ENCODE measurements around the gene BCL11B.

Gene BCL11B

DNA sequence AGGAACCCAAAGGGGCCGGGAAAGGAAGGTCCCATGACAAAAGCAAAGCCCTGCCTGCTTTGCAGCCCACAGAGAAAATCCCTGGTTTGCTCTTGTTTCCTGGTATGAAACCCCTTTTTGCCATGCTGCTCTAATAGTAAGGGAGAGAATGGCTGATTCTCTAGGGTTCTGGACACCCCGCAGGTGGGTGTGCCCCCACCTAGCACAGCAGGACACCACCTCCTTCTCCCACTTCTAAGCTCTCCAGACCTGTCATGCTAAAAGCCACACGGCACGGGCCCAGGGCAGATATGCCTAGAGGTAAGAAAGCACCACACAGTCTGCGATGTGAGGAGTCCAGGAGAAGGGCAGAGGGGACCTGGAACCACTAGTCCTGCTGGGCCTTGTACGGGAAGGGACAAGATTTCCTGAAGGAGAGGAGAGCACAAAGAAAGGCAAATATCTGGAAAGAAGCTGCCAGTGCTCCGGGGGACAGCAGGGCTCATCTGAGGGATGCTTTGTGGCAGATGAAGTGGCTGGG, 113.3 kb downstream of the BCL11B start:
- DNase-seq (ENCODE audit: low spot score): no peak

DNA sequence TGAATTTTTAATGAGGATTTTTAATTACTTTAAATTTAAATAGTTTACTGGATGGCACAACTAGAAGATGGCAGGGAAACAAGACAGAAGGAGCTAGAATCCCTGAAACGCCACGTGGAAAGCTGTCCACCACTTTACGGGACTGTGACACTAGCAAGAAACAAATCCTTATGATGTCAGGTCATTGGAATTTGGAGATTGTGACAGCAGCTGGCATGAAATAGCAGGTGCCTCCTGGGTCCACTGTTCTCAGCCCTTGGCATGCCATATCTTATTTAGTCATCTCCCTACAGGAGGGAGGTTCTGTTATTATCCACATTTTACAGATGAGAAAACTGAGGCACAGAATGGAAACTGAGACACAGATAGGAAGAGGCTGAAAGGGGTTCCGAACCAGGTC, 113.8 kb downstream of the BCL11B start:
- no peak for DNase-seq (ENCODE audit: low spot score)

DNA sequence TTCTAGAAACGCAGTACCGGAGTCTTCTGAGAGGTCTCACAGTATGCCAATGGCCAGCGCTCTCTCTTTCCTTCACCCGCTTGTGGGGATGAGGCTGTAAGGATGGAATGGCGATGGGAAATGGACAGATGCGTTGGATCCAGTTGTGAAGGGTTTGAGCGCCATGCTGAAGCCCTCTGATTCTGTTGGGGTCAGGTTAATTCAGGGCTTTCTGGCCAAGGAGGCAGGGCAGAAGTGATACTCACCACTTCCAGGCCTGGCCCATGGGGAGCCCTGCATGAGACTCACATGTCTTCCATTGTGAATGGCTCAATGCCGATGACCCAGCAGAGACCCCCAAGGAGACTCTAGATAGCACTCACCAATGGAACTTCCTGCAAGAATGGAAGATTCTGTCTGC, 114.3 kb downstream of the BCL11B start:
- DNase-seq (ENCODE audit: low spot score): no peak

DNA sequence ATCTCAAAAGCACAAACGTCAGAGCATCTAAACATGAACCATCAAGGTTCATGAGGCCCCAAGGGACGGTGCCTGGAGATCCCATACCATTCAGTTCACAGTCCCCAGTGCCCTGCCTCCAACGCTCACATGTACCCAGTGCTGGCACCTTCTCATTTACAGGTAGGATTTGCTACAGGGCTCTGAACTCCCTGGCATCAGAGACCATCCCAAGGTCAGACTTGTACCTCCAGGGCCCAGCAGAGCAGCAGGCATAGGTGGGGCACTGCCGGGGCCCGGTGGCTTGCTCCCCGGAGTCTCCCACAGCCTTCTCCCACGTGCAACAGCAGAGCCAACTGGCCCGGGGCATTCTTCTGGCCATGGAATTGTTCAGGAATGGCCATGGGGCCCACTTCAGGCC, 114.8 kb downstream of the BCL11B start:
- DNase-seq (ENCODE audit: low spot score): no peak

DNA sequence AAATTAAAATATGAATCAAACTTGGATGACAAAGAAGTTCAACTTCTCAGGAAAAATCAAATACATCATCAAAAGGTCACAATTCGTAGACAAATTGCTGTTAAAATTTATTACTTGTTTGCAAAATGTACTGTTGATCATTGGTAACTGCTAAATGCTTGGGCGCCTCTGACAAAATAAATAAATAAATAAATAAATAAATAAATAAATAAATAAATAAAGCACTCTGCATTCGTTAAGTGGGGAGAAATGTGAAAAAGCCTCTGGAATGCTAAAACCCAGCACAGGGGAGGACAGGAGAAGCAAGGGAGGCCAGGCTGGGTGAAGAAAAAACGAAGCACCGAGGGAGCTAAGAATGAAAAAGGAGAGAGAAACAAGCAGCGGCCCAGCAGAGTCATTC, 115.2 kb downstream of the BCL11B start:
- no peak for DNase-seq (ENCODE audit: low spot score)

DNA sequence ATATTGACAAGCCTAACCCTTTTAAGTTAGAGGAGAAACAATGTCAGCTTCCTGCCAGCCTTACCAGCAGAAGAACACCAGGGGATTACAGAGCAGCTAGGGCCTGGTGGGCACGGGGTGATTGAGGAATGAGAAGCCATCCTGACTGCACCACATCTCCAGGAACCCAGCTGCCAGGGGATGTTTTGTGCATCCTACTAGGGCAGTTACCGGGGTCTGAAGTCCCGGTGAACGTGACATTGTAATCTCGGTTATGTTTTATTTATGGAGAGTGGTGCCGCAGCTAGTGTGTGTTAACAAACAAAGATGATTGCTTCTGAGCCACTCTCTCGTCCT, 115.9 kb downstream of the BCL11B start:
- no peak for DNase-seq (ENCODE audit: low spot score)

DNA sequence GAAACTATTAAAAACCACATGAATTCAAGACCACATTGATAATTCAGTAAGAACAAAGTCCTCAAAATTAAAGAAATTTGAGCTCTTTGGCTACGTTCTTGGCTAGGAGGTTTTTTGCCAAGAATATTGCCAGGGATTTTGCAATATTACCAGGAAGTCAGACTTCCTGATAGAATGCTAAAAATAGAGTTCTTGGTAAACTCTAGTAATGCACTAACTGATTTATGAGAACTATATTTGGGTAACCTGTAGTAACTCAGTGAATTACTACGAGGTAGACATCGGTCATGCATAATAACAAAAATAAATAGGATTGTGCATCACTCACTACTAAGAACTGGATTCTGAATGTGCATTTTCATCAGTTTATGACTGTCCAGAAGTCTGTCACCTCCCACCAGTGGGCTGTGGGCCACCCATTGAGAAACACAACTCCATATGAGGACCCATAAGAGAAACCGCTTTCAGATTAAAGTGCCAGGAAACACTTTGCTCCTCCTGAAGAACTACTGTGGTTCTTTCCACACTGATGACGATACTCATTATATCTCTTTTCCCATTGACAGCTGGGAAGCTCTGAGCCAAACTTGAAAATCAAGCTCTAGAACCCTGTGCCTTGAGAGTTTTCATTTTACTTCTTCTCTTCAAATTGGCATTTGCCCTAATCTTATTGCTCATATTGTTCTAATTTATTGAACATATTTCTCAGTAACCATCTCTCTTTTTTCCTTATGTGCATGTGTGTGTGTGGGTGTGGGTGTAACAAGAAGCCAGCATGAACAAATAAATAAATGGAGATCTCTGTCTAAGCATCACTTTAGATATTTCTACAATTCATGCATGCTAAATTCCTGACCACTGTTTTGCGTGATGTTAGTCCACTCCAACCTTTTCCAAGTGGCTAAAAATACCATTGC, 116.6 kb downstream of the BCL11B start:
- no peak for DNase-seq (ENCODE audit: low spot score)

DNA sequence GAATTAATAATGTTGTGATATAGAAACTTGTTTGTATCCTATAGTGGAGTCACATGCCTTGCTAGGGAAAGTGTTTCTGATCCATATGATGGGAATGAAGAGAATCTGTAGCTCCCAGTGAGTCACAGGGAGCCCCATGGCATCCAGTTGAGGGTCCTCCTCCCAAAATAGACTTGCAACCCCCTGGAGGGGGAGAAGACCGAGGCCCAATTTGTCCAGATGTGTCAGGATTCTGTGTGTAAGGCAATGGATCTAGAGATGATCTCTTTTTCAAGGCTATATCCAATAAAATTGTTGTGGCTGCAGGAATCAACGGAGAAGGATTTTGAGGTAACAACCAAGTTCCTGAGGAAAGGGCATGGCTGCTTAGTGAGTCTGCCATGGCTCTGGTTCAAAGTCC, 121.8 kb downstream of the BCL11B start:
- DNase-seq (ENCODE audit: low spot score): no peak

DNA sequence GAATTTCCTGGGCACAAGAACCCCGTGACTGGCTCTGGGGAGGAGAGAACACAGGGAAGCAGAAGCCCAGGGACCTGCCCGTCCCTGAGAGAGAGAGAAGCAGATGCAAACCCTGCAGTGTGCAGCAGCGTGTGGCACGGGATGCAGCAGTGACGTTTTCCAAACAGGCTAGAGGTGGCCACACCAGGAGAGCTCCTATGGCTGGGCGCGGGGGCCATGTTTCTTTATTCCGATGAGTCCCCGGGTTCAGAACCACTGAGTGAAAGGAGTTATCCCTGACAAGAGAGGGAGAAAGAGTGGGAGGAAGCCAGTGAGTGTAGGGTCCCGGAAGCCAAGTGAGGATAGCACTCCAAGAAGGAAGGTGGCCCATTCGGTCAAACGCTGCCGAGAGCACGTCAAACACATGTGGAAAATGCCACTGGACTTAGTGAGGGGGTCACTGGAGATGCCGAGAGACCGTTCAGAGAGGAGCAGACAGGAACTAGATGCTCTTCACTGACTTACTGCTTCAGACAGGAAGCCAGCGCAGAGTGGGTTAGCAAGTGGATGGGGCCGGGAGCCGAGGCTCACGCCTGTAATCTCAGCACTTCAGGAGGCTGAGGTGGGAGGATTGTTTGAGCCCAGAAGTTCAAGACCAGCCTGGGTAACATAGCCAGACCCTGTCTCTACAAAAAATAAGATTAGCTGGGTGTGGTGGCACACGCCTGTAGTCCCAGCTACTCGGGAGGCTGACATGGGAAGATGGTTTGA, 123.0 kb downstream of the BCL11B start:
- DNase-seq (ENCODE audit: low spot score): no peak

DNA sequence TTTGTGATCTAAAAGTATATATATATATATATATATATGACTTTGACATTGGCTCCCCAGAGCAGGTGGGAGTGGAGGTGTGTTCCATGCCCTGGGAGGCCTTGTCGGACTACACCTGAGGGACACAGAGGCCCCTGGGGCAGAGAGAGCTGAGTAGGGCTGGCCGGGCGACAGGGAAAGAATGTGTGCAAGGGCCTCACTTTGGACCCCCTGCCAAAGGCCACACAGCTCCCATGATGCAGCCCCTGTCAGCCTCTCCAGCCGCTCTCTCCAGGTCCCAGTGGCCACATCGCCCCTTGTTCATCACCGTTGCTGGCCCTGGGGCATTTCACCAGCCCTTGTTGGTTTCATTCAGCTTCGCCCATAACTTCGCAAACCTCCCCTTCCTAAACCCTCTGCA, 123.9 kb downstream of the BCL11B start:
- no peak for DNase-seq (ENCODE audit: low spot score)

DNA sequence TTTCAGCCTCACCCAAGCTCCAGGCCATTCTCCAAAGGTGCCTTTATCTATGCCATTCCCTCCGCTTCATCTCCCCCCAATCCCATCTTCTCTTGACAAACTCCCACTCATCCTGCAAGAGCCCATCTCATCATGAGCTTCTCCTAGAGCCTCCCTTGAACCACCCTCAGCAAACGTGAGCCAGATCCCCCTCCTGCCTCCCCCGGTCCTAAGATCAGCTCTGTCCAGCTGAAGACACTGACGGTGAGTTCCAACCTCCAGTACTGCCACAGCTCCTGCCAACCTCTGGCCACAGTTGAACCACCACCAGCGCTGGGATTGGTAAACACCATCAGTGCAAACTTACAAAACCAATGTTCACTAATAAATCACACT, 124.6 kb downstream of the BCL11B start:
- DNase-seq (ENCODE audit: low spot score): no peak

DNA sequence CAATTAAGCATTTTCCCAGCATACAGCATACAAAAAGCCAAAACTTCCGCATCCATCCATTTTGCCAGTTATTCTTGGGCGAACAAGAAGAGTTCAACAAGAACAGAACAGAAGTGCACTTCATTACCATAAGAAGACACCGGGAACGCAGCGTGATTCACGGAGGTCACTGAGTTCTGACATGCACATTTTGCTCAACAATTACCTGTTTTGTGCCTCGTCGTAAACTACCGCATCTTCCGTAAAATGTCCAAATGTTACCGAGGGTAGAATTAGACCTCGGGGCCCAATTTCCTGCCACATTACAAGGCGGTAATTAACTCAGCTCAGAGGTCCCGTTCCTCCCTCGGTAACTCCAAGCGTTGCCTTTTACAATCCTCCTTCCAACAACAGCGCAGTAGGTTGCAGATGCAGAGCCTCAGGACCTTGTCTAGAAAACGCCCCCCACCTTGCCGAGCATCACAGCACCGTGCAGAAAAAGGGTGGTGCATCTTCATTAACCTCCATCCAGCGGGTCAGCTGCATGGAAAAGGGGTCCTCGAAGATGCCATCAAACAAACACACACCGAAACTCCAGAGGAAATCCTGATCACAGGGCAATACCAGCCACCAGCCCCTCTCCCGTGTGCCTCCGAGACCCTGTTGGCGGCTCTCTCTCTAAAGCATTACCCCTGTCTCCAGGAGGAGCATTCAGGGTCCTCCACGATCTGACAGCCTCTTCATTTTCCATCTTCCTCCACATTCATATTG, 125.2 kb downstream of the BCL11B start:
- DNase-seq (ENCODE audit: low spot score): no peak

DNA sequence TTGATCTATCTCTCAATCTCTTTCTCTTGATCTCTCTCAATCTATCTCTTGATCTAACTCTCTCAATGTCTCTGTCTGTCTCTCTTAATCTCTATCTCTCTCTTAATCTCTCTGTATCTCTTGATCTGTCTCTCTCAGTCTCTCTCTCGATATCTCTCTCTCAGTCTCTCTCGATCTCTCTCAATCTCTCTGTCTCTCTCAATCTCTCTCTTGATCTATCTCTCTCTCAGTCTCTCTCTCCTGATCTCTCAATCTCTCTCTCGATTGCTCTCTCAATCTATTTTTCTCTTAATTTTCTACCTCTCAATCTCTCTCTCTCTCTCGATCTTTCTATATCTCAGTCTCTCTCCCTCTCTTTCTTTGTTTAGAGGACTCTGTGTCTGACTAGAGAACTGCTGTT, 126.7 kb downstream of the BCL11B start:
- no peak for DNase-seq (ENCODE audit: low spot score)

DNA sequence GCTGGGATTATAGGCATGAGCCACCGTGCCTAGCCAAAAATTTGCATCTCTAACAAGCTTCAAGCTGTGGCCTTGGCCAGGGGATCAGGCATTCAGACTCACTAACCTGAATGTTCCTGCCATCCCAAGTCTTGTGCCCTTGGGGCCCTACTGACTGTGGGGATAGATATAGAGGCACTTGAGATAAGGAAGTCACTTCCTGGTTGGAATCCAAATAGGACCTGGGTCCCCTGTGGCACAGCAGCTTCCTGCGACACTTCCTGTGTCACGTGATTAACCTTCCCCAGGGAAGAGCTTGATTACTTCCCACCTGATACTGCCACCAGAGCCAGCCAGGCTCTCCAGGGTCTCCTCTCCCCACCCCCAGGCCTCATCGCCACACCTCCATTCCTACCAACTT, 128.2 kb downstream of the BCL11B start:
- DNase-seq (ENCODE audit: low spot score): peak; percentile 56

DNA sequence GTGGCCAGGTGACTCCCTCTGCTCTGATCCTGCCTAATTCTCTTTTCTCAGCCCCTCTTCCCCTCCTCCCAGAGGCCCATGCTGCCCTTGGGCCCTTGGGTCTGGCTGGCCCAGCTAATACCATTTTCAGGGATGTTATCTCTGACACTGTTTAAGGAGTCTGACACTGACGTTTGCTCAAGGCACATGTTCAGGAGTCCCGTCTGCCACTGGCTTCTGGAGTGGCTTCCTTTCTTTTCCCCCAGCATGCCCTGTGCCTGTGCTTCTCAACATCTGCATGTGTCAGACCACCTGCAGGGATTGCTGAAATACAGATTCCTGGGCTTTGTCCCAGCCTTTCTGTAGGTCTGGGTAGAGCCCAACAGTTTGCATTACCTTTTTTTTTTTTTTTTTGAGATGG, 128.9 kb downstream of the BCL11B start:
- DNase-seq (ENCODE audit: low spot score): no peak

DNA sequence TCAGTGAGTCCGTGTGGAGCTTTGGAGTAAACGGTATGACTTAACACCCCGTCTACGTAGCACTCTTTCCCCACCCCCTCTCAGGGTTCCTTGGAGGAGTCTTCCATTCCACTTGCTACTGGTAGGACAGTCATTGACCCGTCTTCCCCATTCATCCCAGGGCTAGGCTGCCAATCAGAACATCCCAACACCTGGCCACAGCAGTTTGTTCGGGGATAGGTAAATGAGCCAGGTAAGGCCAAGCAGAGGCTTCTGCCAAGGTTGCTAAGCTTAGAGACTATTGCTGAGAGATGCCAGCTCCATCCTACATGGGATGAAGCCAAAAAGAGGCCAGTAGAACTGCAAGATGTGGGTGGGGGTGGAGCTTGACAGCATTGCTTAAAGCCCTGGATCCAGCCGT, 130.8 kb downstream of the BCL11B start:
- no peak for DNase-seq (ENCODE audit: low spot score)

DNA sequence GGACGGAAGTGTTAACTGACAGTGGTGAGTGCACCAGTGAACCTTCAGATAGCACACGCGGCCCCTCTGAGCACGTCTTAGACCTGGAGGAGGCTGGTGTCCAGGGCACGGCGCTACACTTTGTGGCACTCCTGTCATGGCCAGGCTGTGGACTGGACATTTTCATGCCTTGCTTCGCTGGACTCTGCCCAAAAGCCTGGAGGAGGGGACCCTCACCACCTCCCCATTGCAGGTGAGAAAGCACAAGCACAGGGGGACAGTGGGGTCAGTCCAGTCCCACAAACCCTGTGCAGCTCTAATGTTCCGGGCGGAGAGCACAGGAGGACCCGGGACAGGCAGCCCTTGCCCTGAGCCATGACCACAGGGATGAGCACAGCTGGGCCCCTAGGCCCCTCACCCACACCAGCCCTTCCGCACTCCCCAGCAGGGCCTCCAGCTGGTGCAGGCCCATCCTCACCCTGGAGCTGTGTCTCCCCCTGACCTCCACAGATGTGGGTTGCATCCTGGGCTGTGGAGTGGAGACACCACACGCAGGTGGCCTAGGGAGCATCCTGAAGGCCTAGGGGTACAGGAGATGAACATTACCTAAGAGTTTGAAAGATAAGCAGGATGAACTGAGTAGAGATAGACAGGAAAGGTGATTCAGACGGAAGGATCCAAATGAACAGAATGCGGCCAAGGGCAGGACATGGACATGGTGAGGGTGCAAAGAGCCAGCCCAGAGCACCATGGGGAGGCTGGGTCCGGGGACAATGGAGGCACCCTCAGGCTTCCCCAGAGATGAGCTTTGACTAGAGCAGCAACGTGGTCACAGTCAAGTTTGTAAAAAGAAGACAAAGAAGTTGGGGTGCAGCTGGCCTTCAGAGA, 132.8 kb downstream of the BCL11B start:
- DNase-seq (ENCODE audit: low spot score): no peak

DNA sequence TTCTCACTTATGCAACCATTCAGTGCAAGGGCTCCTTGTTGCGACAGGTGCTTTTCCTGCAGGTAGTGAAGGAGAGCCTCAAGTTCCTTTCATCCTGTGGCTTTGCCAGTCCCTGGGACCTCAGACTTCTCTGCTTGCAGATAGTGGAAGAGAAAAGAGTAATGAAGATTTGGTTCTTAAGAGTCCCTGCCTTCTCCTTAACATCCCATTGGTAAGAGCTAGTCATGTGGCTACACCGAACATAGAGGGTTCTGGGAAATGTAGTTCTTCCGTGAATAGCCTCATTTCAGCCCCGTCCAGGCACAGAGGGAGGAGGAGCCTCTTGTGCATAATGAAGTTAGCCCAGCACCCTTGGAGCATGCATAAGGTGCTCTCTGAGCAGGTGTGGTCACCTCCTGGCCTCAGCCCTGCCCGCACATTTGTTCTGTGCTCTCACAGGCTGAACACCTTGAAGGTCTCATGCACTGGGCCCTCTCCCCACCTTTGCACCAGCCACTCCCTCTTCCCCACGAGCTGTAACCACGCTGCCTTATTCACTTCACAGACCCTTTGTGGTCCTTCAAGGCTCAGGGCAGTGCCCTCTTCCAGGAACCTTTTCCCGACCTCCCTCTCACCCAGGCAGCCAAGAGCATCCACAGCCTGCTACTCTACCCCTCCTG, 134.0 kb downstream of the BCL11B start:
- DNase-seq (ENCODE audit: low spot score): peak; percentile 55

DNA sequence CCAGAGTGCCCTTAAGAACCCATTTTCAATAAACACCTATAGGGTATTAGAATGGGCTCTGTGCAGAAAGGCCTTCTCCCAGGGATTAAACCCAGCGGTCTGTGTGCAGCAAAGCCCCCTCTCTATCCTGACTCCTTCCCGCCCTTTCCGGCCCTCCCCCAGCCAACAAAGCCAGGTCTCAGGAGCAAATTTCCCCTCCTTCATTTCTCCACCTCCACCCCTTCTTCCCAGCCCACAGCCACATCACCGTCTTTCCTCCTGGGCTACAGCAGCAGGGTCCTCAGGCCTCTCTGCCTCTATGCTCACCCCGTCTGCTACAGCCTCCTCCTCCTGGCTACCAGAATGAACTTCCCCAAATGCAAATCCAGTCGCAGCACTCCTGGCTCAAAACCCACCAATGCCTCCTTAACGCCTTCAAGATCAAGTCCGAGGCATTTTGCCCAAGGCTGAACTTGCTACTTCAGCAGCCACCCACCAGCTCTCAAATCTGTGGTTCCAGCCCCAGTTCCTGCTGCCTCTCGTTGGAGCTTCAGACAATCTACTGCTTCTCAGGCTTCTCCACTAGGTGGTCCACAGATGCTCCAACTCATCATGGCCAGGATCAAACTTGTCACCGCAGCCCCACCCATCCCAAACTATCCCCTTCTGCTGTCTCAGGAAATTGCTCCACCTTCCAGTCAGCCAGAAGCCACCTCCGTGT, 134.8 kb downstream of the BCL11B start:
- no peak for DNase-seq (ENCODE audit: low spot score)

DNA sequence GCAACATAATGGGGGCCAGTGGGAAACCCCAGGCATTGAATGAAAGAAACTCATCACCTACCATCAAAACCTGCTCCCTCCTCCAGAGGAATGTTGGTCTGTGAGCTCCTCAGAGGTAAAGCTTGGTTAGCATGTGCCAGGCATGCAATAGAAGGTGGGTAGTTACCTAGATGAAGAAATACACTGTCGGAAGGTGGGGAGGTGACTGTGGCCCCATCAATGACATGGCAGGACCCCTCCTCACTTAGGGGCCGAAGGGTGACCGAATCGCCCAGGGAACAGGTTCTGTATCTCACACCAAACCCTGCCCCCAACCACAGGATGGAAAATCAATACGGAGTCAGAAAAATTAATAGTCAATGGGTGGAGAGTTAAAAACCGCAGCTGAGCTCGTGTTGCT, 135.6 kb downstream of the BCL11B start:
- DNase-seq (ENCODE audit: low spot score): no peak

DNA sequence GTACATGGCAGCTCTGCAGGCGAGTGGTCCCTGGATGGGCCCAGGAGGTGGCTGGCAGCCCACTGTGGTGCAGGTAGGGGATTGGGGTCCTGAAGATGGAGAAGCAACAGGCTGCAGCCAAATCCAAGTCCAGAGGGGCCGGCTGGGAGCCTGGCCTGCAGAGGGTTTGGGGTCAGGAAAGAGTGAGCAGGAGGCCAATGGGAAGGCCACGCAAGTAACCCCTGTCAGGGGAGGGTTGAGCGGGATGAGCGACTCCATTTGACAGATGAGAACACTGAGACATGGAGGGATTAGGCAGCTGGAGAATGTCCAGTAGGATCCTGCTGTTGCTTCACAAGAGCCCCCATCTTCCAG, 136.0 kb downstream of the BCL11B start:
- no peak for DNase-seq (ENCODE audit: low spot score)

Measured in iPS-NIHi11 (cell line).